DMS 273 treated with DMSO at 0.1 percent for 48 hours (cell line): ENCODE data around the gene ATP9A.
"Not testable (repeated sequence)": the region's sequence is repeated elsewhere in the genome, so short reads cannot be mapped to it uniquely, and the experiment has no call there.

Experiments
- DNase-seq: peaks from one replicate; lab custom pipeline; 2025; lab: John Stamatoyannopoulos, UW

The ATP9A gene

DNA sequence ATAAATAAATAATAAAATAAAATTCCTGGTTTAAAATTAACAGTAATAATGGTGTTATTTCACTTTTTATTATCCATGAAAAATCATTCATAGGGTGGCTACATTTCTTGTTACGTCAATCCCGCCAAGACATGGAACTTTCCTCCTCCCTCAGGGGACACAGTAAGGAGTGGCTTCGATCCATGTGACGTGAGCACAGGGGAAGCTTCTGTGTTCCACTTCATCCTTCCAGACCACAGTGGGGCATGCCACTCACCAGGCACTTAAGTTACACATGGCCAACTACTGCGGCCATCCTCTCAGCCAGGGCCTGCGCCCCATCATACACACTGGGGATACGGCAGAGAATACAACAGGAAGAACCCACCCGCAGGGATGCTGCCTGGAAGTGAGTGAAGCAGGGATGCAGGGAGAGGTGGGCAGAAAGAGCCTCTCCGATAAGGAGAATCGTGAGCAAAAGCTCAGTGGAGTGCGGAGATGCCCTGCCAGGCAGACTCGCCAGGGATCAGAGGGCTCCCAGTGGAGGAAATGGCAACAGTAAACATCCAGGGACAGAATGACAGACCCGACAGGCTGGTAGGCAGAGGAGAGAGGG, 75.3 kb downstream of the ATP9A start:
- DNase-seq, result no peak

DNA sequence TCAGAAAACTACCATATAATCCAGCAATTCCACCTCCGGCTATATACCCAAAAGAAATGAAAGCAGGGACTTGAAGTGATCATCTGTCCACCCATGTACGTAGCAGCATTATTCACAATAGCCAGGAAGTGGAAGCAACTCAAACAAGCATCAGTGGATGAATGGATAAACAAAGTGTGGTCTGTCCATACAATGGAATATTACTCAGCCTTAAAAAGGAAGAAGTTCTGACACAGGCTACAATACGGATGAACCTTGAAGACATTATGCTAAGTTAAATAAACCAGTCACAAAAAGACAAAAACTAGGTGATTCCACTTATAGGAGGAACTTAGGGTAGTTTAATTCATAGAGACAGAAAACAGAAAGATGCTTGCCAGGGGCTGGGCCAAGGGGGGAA, 76.5 kb downstream of the ATP9A start:
- DNase-seq, result no peak

DNA sequence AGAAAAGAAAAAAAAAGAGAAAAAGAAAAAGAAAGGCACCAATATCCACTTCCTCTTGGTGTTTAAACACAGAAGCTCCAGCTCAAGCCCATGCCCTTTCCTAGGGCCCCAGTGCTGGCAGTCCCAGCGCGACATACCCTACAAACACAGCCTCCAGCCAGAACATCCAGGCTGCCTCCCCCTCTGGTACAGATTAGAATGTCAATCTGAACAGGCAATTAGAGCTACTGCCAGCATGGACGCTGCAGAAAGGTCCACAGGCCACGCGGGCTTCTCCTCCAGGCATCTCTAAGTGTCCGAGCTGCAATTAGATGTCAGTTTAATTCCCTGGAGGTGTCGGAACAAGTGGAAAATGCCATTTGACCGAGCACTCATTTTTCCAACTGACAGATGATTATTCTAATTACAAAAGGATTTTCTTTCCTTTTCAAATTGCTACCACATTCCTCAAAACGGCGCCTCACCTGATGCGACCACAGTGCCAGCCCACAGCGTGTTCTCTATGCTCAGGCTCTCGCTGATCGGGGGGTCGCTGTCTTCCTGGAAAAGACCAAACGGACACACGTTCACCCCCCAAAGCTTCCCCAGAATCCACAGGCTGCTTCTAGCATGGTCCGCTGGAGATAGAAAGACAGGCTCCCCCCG, 79.5 kb downstream of the ATP9A start:
- no peak for DNase-seq

DNA sequence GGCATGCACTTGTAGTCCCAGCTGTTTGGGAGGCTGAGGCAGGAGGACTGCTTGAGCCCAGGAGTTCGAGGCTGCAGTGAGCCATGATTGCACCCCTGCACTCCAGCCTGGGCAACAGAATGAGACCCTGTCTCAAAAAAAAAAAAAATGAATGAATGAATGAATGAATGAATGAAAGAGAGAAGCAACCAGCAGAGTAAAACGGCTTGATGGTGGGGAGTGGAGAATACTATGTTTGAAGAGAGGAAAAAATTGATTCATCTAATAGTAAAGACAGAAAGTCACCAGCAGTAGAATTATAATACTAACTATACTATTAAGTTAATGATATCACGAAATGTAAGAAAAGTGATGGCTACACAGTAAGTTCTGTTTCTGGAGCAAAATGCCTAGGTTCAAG, 80.6 kb downstream of the ATP9A start:
- DNase-seq, result no peak

DNA sequence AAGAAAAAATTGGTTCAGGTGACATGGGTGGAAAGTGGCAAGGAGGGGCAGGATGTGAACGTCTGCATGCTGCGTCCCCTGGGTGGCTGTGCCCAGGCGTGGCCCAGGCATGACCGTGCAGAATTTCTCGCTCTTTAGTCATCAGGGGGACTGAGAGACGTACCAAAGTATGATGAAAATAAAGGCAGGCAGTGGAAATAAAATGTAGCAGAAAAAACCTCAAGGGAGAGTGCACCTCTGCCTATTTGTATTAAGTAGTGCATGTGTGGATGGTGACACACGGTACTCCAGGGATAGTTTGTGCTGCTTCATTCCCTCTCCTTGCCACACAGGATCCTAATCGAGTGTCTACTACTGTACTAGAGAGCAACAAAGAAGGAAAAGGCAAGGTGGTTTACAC, 81.1 kb downstream of the ATP9A start:
- DNase-seq, result no peak

DNA sequence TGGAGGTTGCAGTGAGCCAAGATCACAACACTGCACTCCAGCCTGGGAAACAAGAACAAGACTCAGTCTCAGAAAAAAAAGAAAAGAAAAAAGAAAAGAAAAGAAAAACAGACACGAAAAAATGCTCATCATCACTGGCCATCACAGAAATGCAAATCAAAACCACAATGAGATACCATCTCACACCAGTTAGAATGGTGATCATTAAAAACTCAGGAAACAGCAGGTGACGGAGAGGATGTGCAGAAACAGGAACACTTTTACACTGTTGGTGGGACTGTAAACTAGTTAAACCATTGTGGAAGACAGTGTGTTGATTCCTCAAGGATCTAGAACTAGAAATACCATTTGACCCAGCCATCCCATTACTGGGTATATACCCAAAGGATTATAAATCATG, 82.7 kb downstream of the ATP9A start:
- not testable (repeated sequence) for DNase-seq

DNA sequence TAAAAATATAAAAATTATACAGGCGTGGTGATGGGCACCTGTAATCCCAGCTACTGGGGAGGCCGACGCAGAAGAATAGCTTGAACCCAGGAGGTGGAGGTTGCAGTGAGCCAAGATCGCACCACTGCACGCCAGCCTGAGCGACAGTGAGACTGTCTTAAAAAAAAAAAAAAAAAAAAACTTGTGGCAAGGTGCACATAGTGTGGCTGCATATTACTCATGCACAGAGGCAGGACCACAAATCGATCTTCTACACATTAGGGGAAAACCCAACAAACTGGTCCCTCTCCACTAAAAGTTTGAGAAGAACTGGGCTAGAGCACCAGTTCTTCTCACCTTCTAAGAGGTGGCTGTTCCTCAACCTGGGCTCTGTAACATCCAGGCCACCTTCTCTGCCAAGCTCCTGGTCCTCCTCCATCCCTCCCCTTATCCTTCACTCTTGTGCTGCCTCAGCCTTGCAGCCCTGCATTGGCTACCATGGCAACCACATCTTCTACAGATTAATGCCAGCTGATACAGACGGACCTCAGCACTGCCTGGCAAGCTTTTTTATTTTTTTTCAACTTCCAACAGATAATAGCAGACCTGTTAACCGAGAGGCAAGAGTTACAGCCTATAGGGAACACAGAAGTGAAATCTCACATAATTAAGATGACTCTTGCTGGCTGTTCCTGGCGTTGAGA, 88.0 kb downstream of the ATP9A start:
- DNase-seq, result no peak

DNA sequence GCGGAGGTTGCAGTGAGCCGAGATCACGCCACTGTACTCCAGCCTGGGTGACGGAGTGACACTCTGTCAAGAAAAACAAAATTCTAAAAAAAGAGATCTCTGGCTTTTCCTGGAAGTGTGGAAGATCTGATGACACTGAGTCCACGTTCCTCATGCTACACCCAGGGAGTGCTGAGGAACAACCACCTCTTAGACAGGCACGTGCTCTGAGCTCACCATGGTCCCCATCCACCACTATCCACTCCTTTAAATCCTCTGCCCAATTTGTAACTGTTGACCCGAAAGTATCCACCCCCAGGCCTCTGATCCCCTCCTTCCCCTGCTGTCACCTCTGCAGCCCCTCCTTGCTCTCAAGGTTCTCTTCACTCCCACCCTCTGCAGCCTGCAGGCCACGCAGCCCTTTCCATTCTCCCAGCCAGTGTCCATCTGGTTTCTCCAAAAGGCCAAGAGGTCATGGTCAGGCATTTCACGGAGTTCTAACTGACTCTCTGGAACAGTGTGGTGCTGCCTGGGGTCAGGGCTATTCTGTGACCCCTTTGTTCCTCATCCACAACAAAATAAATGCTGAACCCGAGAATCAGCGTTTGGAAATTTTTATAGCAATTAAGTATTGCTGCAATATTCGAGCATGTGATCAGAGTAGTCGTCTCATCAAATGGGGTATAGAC, 88.8 kb downstream of the ATP9A start:
- DNase-seq, result no peak

DNA sequence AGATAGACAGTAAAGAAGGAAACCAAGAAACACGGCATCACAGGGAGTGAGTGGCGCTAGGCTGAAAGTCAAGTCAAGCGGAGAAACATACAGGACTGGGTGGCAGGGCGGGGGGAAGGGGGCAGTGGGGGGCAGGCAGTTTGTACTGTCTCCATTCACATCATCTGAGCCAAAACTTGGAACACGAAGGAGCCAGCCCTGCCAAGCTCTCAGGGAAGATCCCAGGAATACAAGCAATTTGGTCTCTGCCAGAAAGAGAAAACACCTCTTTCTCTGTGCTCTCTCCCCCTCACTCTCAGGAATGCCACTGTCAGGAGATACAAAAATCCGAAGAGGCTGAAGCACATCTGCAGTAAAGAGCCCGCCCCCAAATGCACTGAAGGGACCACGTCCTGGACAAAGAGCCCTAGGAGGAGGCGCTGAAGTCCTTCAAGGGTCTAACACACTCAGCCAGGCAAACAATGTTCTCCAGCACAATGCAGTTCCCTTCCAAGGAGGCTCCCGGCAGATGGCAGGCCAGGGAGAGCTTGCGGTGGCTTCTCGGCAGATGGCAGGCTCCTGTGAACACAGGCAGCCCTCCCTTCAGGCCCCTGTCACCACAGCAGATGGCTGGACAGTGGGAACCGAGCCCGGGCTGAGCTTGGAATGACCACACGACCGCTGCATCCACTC, 90.0 kb downstream of the ATP9A start:
- DNase-seq, result peak; percentile 51

DNA sequence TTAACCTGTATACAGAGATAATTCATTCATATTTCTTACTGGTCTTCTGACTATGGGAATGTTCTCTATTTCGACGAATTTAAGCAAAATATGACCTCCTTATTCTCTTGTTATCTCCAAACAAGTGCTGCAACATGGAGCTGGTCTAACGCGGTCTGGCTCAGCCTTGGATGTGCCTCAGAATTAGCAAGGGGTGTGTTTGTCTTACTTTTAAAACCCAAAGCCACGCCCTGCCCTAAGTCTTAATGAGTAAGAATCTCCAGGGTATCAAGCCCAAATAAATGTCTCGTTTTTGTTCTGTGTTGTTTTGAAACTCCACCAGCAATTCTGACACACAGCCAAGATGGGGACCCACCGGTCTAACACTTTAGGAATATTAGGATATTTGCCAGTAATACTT, 99.2 kb downstream of the ATP9A start:
- no peak for DNase-seq

DNA sequence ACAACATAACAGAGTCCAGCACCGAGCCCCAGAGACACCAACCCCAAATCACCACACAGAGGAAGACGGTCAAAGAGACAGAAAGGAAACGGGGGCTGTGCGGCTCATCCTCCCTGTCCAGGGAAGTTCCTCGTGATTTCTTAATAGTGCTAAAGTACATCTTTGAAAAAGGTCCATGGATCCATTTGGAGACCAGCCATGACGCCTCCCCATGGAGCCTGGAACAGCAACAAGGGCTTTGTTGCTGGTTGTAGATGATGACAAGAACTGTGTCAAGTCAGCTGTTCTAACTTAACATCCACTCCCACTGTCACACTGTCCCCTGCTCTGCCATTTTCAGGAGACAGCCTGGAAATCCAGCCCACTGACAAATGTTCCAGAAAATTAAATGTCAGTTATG, 99.7 kb downstream of the ATP9A start:
- no peak for DNase-seq

DNA sequence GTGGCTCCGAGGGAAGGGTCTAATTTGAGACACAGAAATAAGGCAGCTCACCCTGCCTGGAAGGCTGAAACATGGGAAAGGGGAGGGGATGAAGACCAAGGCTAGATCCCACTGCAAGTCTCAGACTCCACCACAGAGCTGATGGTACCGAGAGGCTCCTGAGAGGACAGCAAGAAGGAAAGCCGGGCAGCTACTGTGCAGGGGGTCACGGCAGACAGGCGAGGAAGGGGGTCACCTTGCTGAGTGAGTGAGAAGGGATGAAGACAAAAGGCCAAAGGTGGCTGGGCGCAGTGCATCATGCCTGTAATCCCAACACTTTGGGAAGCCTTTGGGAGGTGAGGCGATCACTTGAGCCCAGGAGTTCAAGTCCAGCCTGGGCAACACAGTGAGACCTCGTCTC, 100.7 kb downstream of the ATP9A start:
- no peak for DNase-seq

DNA sequence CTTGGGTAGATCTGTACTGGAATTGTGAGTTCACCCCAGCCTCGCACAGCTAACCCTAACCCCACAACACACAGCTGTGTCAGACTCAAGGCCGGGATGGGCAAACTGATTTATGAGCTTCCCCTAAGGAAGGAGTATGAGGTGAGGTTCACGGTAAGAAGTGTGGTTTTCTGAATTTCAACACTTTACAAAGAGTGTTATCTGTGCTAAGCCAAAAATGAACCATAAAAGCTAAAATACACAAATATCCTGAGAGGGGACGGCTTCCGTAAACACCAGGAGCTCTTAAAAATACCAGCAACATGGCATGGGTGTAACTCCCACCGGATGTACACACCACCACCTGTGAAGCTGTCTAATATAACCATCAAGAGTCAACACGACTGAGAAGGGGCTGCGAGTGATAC, 101.2 kb downstream of the ATP9A start:
- DNase-seq, result no peak

DNA sequence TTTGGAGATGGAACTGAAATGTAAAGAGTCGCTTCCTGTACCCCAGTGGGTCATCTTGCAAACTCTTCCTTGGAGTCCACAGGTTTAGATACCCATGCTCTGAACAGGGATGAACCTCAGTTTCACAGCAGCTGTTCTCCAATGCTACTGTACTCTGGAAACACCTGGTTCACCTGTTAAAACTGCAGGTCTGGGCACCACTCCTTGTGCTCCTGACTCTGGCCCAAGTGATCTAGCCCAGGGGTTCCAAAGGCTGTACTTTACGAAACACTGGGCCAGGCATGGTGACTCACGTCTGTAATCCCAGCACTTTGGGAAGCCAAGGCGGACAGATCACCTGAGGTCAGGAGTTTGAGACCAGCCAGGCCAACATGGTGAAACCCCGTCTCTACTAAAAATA, 102.1 kb downstream of the ATP9A start:
- DNase-seq, result no peak

DNA sequence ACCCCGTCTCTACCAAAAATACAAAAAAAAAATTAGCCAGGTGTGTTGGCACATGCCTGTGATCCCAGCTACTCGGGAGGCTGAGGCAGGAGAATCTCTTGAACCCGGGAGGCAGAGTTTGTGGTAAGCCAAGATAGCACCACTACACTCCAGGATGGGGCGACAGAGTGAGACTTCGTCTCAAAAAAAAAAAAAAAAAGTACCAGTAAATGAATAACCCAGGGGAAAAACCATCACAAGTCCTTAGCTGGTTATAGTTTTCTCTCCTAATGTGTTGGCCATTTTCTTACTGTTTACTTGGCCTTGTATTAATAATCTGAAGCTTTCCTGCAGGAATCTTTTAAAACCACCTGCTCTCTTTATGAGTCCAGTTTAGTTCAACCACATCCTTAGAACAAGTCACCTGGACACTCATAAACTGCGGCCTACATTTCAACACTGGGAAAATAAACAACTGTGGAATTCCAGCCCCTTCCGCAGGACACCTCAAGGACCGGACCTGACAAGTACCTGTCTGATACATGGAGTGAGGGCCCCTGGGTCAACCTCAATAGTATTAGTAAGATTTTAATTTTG, 102.6 kb downstream of the ATP9A start:
- DNase-seq, result no peak

DNA sequence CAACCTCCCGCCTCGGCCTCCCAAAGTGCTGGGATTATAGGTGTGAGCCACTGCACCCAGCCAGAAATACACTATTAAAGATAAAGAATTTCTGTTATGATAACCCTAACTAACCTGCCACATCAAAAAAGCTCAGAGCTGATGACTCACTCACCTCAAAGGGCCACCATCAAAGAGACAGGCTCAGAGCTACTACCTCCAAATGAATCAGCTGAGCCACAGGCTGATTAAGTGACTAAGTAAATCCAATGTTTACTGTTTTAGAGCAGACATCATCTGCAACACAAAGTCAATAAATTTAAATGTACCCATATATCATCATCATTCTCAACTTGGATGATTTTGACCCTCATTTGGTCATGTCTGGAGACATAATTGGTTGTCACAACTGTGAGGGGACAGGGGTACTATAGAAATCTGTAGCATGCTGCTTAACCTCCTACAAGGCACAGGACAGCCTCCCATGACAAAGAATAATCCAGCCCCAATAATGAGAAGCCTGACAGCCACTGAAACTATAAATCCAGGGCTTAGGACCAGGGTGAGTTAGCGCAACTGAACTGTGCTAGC, 106.5 kb downstream of the ATP9A start:
- no peak for DNase-seq

DNA sequence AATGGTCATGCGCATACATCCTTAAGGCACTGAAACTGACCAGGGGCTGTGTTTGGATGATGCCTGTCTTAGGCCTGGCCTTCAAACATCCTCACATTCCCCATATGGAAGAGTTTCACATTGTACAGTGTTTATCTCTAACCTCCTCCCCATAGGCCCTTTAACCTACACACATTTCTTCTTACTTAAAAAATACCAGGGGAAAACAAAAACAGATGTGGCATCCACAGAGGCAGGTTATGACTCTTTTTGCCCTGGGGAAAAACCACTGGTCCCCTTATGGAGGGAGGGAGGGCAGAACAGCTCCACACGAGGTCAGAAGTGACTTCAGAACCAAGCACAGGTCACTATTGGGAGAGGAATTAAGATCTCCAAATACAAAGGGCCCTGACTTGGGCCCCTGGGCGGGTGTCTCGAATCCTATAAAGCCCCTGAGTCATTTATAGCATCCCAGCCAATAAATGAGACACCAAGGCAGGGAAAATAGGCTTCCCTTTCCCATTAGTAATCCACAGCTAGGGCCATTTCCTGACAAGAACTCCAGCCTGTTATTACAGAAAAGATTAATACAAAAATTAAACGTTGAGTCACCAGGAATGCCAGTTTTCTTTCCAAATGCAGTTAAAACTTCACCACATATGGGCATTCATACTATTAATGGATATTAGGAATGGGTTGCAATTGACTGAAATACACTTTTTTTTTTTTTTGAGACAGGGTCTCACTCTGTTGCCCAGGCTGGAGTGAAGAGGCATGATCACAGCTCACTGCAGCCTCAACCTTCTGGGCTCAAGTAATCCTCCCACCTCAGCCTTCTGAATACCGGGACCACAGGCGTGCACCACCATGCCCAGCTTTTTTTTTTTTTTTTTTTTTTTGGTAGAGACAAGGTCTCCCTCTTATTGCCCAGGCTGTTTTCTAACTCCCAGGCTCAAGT, 107.2 kb downstream of the ATP9A start:
- DNase-seq, result no peak

DNA sequence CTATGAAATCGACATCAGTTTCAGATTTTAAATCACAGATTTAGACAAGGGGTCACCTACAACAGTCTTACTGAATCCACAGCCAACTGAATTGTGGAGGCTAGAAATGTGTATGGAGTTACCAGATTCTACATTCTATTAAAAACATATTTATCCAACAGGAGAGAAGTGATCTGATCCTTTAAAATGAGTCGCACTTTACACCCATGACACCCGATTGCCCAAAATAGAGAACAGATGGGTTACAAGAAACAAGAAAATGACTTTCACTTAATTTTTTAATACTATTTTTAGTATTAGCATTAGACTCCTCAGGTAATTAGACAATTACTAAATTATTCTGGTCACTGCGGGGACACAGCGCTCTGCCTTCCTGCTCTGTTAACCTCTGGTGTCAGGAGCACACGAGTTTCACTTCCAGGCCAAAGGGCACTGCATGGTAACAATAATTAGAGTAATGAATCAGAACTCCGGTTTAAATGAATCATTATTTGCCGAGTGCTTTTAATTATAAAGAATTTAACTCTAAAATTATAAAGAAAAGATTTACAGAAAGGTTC, 108.6 kb downstream of the ATP9A start:
- DNase-seq, result no peak

DNA sequence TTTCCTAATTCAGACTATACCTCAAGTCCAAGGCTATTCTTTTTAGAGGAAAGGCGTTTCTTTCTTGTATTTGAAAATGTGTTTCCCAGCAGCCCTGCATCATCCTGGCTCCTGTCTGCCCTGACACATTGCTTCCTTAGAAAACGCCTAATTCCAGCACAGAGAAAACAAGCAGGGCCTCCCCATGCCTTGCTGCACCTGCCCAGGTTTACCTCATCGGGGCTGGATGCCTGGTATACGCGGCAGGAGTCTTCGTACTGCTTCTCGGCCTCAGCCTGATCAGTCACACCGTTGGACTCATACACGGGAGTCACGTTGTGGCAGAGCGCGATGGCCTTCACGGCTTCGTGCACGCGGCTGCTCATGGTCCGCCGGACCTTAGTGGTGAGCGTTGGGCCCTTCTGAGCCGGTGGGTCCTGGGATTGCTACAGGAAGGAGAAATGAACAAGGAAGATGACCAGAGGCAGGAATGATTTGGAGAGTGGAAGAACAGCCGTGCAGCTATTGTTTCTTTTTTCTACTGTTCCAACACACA, 111.4 kb downstream of the ATP9A start:
- DNase-seq, result no peak

DNA sequence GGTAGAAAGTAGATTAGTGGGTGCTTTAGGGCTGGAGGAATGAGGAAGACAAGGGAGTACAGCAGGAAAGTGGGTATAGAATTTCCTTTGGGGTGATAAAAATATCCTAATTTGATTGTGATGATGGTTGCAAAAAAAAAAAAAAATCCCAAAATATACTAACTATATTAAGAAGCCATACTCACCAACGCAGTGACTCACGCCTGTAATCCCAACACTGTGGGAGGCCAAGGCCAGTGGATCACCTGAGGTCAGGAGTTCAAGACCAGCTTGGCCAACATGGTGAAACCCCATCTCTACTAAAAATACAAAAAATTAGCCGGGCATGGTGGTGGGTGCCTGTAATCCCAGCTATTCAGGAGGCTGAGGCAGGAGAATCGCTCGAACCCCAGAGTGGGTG, 112.1 kb downstream of the ATP9A start:
- not testable (repeated sequence) for DNase-seq
